Left ventricle myocardium inferior (tissue), 1 donor: Measurements from ENCODE around the gene GMFB. TPM values are rescaled to one million over a fixed set of nuclear protein-coding genes. Genes with fewer than 3 reads are reported as not detected.

Source experiments
- DNase-seq: peaks from one replicate; pipeline ENCODE4 v3.0.0-alpha.2; 2020
- H3K27ac ChIP-seq: fragments of 200-600 bp; replicated peaks from 2 replicates; pipeline ENCODE4 v1.8.0; 2021
- H3K27me3 ChIP-seq: fragments of 200-600 bp; 2 replicates; pipeline ENCODE4 v1.8.0; 2021; ENCODE audit warnings: low read depth
- H3K36me3 ChIP-seq: fragments of 200-600 bp; 2 replicates; pipeline ENCODE4 v1.8.0; 2021
- H3K4me1 ChIP-seq: fragments of 200-600 bp; 2 replicates; pipeline ENCODE4 v1.8.0; 2021
- H3K4me3 ChIP-seq: fragments of 200-600 bp; 2 replicates; pipeline ENCODE4 v1.8.0; 2021; ENCODE audit warnings: mild to moderate bottlenecking, moderate library complexity
- H3K9me3 ChIP-seq: fragments of 200-600 bp; replicated peaks from 2 replicates; pipeline ENCODE4 v1.8.0; 2021
- intact Hi-C: fragments of 100-400 bp; cut with micrococcal nuclease; formaldehyde crosslinking; loops from one replicate; pipeline ENCODE4 v1.11.0; 2022
- total RNA-seq: library from RNA; stranded (reverse); fragmentation: NEBNext Ultra II Directional; extraction: Animal tissue kit (Norgen Biotek cat#: 25700); gene quantifications from one replicate; pipeline ENCODE4 v1.2.1, GENCODE V29; 2021
- TF ChIP-seq, protein P1 (sequence below): fragments of 200-600 bp; IDR thresholded peaks from 2 replicates; pipeline ENCODE4 v1.8.0; 2021; ENCODE audit warnings: antibody characterized with exemption, mild to moderate bottlenecking, borderline replicate concordance
- donor health status: DM: no; HTN: yes; CAD: no; lungs with severe emphysema.

GMFB gene
- total RNA-seq, 1 donor from 2014 or later: 23.4 TPM

GRCh38 chr14:54435500-54435981 lies 53.2 kb downstream of the GMFB start:
- Histone ChIP-seq H3K27me3 (no peaks in the 10 kb centered on the region), H3K4me3 (no peak overlapping the region), H3K27ac (peak overlapping the region; percentile 35), H3K4me1 (peaks cover 86% of the 10 kb centered on the region), H3K9me3 (no peaks in the 10 kb centered on the region), H3K36me3 (peaks cover 10% of the 10 kb centered on the region)
- DNase-seq: no peak
- TF ChIP-seq, protein P1, sequence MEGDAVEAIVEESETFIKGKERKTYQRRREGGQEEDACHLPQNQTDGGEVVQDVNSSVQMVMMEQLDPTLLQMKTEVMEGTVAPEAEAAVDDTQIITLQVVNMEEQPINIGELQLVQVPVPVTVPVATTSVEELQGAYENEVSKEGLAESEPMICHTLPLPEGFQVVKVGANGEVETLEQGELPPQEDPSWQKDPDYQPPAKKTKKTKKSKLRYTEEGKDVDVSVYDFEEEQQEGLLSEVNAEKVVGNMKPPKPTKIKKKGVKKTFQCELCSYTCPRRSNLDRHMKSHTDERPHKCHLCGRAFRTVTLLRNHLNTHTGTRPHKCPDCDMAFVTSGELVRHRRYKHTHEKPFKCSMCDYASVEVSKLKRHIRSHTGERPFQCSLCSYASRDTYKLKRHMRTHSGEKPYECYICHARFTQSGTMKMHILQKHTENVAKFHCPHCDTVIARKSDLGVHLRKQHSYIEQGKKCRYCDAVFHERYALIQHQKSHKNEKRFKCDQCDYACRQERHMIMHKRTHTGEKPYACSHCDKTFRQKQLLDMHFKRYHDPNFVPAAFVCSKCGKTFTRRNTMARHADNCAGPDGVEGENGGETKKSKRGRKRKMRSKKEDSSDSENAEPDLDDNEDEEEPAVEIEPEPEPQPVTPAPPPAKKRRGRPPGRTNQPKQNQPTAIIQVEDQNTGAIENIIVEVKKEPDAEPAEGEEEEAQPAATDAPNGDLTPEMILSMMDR: no peak
- intact Hi-C loops: no loop called here

GRCh38 chr14:54428527-54428926 lies 60.3 kb downstream of the GMFB start:
- Histone ChIP-seq H3K9me3 (no peaks in the 10 kb centered on the region), H3K27ac (peak overlapping the region; percentile 68), H3K27me3 (no peaks in the 10 kb centered on the region), H3K36me3 (peaks cover 63% of the 10 kb centered on the region), H3K4me3 (no peak overlapping the region), H3K4me1 (peaks cover 33% of the 10 kb centered on the region)
- DNase-seq: no peak
- intact Hi-C loops: no loop called here
- TF ChIP-seq, protein P1: no peak

DNA sequence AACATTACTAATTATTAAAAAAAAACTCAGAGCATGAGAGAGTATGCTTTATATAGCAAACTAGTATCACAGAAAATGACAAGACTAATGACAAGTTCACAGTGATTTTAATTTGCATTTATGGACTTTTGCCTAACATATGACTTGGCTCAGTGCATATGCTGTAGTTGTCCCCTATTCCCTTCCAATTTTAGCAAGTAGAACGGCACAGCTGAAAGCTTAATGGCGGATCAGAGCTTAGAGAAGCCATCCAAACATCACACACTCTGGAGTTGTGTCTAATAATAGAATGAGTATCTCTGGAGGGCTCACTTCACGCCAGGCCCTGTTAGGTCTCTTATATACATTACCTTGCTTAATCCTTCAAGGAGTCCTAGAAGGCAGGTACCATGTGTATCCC lies 60.9 kb downstream of the GMFB start:
- no peaks in the 10 kb centered on the region for H3K9me3 ChIP-seq
- no peak for DNase-seq
- intact Hi-C loops: no loop called here
- H3K36me3 ChIP-seq: peaks cover 63% of the 10 kb centered on the region
- H3K27me3 ChIP-seq: no peaks in the 10 kb centered on the region
- H3K4me1 ChIP-seq: peaks cover 26% of the 10 kb centered on the region
- TF ChIP-seq, protein P1: no peak
- peak overlapping the region; percentile 68 for H3K27ac ChIP-seq
- no peak overlapping the region for H3K4me3 ChIP-seq

DNA sequence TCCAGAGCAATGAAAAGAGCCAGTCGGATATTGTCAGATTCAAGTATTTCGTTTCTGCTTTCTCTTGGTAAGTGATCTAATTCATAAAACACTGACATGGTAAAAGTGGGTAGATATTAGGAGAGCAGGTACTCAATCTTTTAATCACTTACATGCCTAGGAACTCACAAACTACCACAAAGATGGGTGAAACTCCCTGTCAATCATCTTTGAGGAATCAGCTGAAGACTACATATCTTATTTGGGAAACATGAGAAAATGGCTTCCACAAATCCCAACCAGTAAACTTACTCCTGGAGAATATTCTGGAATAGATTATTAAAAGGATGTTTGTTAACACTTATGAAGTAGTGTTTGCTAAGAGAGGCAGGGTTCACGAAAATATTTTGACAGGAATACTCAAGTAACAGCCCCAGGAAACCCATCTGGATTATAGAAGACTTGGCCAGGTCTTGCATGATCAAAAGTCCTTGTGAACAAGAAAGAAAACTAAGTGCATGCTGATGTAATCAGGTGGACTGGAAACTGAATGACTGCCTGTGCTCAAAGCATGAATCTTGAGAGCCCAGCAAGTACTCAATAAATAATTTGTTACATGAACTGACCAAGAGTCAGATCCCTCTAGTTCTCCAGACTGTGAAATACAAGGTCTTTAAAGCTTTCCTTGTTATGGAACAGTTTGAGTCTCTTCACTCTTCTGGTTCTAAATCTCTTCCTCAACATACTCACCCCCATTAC lies 63.1 kb downstream of the GMFB start:
- Histone ChIP-seq H3K4me3 (no peak overlapping the region), H3K4me1 (peaks cover 12% of the 10 kb centered on the region), H3K36me3 (peaks cover 55% of the 10 kb centered on the region), H3K27ac (no peak overlapping the region), H3K9me3 (no peaks in the 10 kb centered on the region), H3K27me3 (no peaks in the 10 kb centered on the region)
- DNase-seq: no peak
- TF ChIP-seq, protein P1: no peak
- intact Hi-C loops: no loop called here

DNA sequence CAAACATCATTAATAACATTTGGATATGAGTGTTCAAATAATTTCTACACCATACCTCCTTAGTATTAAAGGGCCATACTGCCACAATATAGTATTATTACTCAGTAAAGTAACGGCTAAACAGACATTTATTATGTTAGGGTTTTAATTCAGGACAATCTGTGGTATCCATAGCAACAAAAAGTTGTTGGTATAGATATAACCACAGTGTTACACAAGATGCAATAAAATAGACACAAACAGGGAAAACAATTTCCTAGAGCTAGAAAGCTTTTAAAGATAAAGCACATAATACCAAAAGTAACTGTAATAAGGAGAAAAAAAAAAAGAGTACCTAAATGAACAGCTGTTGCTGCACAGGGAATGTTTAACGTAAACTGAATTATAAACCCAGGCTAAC lies 63.7 kb downstream of the GMFB start:
- TF ChIP-seq, protein P1: no peak
- Histone ChIP-seq H3K4me1 (peaks cover 12% of the 10 kb centered on the region), H3K27ac (no peak overlapping the region), H3K27me3 (no peaks in the 10 kb centered on the region), H3K9me3 (no peaks in the 10 kb centered on the region), H3K4me3 (no peak overlapping the region), H3K36me3 (peaks cover 50% of the 10 kb centered on the region)
- DNase-seq: no peak
- intact Hi-C loops: no loop called here

Other genes starting within 250 kb of the GMFB start
- gene CDKN3, start 92.0 kb downstream of the GMFB start, total RNA-seq: 4.3 TPM
- gene CNIH1, start 47.6 kb downstream of the GMFB start, total RNA-seq: 89.0 TPM
- 21.3 TPM for gene CGRRF1, start 20.9 kb upstream of the GMFB start, total RNA-seq
- 173 TPM for gene SAMD4A, start 78.1 kb upstream of the GMFB start, total RNA-seq